GM12891 (cell line): ENCODE results near the gene NEDD9.

Source experiments
- DNase-seq: peaks from one replicate; pipeline ENCODE4 v3.0.0; 2011; ENCODE audit warnings: low spot score; ENCODE audit not compliant: insufficient read length
- FAIRE-seq: peaks from 2 replicates; lab custom pipeline; 2011; peaks lifted over from hg19 to GRCh38; lab: Jason Lieb, UNC
- PAX5 ChIP-seq: IDR thresholded peaks from 2 replicates; pipeline ENCODE4 v1.6.1; 2011; ENCODE audit warnings: low read length, moderate library complexity, mild to moderate bottlenecking; ENCODE audit not compliant: insufficient read depth, severe bottlenecking
- POLR2A ChIP-seq: IDR thresholded peaks from 2 replicates; pipeline ENCODE4 v1.6.1; 2011; ENCODE audit warnings: low read depth, low read length, control low read depth
- POLR2AphosphoS5 ChIP-seq: IDR thresholded peaks from 2 replicates; pipeline ENCODE4 v1.6.1; 2011; ENCODE audit warnings: low read depth, low read length, control low read depth
- POU2F2 ChIP-seq: IDR thresholded peaks from 2 replicates; pipeline ENCODE4 v1.6.1; 2011; ENCODE audit warnings: low read depth, mild to moderate bottlenecking, control low read depth, low read length, moderate library complexity
- SPI1 ChIP-seq: IDR thresholded peaks from 2 replicates; pipeline ENCODE4 v1.6.1; 2011; ENCODE audit warnings: low read depth, low read length, control low read depth
- TAF1 ChIP-seq: IDR thresholded peaks from 2 replicates; pipeline ENCODE4 v1.6.1; 2011; ENCODE audit warnings: low read depth, low read length, control low read depth

NEDD9 gene

GRCh38 chr6:11152581-11152980 is 79.9 kb downstream of the NEDD9 start:
- TF ChIP-seq PAX5: no peak
- TF ChIP-seq POLR2AphosphoS5: no peak
- TF ChIP-seq TAF1: no peak
- no peak for TF ChIP-seq SPI1
- no peak for DNase-seq
- no peak for FAIRE-seq

DNA sequence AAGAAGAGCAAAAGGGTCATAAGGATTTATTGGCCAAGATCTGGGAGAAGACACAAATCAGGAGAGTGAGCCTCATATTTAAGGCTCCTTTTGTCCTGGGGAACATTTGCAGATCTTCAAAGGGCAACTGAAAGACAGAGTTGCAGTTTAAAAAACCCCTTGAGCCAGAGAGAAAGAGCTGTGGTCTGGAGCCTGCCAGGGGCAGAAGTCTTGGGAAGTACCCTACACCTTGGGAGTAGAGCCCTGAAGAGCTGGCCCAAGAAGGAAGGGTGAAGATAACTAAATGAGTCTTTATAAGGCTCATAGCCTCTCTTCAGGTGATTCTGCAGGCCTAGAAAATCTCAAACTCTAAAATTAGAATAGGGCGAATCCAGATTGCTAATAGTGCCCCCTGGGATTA is 81.0 kb downstream of the NEDD9 start:
- TF ChIP-seq POU2F2 (no peak), POLR2A (no peak)
- DNase-seq (no peak), FAIRE-seq (no peak)

- TF ChIP-seq POU2F2 (no peak), TAF1 (no peak), PAX5 (no peak), POLR2AphosphoS5 (no peak), SPI1 (no peak), POLR2A (no peak)
- DNase-seq (no peak), FAIRE-seq (no peak)
These were observed 82.9 kb downstream of the NEDD9 start for GRCh38 chr6:11149551-11149950.

- no peak for DNase-seq
- TF ChIP-seq POU2F2 (no peak), POLR2A (no peak), PAX5 (no peak), SPI1 (no peak), TAF1 (no peak), POLR2AphosphoS5 (no peak)
- FAIRE-seq: no peak
These were observed 86.2 kb downstream of the NEDD9 start for GRCh38 chr6:11146117-11146826.

- FAIRE-seq: peak; percentile 92
- peak; percentile 52 for DNase-seq
- no peak for TF ChIP-seq POLR2A
- TF ChIP-seq SPI1: no peak
- TF ChIP-seq POU2F2: no peak
- TF ChIP-seq TAF1: no peak
- no peak for TF ChIP-seq PAX5
- TF ChIP-seq POLR2AphosphoS5: no peak
These were observed 88.0 kb downstream of the NEDD9 start for GRCh38 chr6:11144393-11144851.

DNA sequence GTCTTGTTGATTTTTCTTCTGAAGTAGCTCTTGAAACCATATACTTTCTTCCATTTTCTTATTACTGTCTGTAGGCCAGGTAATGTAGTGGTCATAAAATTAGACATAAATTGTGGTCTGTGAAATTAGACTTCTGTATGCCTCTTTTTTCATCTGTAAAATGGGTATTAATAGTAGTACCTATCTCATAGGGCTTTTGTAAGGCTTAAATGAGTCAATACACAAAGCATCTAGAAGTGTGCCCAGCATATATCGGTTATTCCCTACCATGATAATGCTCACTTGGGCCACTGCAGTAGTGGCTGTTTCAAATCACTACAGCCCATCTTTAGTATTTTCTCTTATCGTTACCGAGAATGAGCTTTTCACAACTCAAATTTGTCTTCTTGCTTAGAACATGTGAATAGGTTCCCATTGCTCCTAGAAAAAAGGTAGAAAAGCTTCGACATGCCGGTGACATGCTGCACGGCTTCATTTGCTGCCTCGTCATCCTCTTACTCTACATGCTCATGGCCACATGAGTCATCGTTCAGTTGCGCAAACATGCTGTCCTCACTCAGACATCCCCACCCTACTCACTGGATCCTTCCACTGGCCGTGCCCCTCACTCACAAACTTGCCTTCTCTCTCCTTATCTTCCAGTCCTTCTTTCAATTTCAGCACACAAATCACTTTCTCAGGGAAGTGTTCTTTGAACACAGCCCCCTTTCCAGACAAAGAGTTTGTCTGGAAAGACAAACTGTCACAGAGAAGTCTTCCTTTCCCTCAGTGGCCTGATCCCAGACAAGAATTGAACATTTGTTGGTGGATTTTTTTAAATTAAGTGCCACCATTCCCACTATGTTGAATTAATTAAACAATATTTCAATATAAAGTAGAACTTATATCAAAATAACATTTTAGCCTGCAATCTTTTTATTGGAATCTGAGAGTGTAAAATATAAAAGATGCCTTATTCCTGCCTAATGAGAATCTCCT is 88.8 kb downstream of the NEDD9 start:
- DNase-seq: no peak
- no peak for FAIRE-seq
- TF ChIP-seq SPI1 (no peak), TAF1 (no peak), POLR2A (no peak), PAX5 (no peak), POU2F2 (no peak), POLR2AphosphoS5 (no peak)

DNA sequence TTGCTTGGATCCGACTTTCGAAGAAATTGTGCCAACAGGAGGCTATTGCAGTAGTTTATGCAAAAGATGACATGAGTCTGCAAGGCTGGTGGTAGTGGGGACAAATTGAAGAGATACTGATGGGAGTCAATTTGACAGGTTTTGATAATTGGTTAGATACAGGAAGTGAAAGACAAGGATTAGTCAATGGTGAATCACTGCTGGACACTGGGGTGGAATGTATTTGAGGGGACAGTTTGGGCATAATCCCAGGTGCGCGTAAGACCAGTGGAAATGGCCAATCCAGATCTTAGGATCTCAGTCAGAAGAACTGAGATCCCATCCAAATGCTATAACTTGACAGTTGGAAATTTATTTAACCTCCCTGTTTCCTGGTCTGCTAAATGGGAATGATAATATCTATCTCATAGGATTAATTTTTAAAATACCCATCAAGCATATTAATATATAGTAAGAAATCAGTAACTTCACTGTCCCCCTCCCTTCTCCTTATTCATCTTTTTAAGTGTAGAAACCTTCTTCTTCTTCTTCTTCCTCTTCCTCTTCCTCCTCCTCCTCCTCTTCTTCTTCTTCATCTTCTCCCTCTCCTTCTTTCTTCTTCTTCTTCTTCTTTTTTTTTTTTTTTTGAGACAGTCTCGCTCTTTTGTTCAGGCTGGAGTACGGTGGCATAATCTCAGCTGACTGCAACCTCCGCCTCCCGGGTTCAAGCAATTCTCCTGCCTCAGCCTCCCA is 90.0 kb downstream of the NEDD9 start:
- TF ChIP-seq TAF1: no peak
- peak; percentile 69 for TF ChIP-seq SPI1
- FAIRE-seq: no peak
- no peak for DNase-seq

- DNase-seq: no peak
- TF ChIP-seq POU2F2 (no peak), PAX5 (no peak), POLR2AphosphoS5 (no peak)
- no peak for FAIRE-seq
These were observed 91.2 kb downstream of the NEDD9 start for GRCh38 chr6:11141295-11141694.

DNA sequence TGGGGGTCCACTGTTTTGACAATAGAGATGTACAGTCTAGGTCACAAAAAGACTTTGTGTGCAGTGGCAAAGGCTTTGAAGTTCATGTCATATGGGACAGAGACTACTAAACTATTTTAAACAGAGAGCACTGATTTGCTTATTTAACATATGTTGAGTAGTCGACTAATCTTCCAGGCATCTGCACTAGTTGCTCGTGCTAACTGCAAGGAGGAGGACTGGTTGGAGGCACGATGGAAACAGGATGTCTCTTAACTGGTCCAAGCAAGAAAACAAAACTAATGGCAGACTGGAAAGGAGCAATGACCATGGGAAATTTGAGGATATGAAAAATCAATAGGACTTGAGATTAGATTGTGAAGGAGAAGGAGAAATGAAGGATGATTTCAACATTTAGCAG is 92.4 kb downstream of the NEDD9 start:
- FAIRE-seq: no peak
- no peak for TF ChIP-seq POLR2A
- no peak for TF ChIP-seq POU2F2
- no peak for TF ChIP-seq TAF1
- TF ChIP-seq SPI1: no peak
- TF ChIP-seq PAX5: no peak
- no peak for TF ChIP-seq POLR2AphosphoS5
- no peak for DNase-seq
